ENCODE results near the gene MYO7A.

- no peak for TF ChIP-seq POLR2A (IDR thresholded peaks at IDR 0.05)
- TF ChIP-seq, protein P1, sequence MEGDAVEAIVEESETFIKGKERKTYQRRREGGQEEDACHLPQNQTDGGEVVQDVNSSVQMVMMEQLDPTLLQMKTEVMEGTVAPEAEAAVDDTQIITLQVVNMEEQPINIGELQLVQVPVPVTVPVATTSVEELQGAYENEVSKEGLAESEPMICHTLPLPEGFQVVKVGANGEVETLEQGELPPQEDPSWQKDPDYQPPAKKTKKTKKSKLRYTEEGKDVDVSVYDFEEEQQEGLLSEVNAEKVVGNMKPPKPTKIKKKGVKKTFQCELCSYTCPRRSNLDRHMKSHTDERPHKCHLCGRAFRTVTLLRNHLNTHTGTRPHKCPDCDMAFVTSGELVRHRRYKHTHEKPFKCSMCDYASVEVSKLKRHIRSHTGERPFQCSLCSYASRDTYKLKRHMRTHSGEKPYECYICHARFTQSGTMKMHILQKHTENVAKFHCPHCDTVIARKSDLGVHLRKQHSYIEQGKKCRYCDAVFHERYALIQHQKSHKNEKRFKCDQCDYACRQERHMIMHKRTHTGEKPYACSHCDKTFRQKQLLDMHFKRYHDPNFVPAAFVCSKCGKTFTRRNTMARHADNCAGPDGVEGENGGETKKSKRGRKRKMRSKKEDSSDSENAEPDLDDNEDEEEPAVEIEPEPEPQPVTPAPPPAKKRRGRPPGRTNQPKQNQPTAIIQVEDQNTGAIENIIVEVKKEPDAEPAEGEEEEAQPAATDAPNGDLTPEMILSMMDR (IDR thresholded peaks at IDR 0.05), result no peak
Measured at GRCh38 chr11:77191429-77191822, 63.4 kb downstream of the MYO7A start.
